ENCODE data around the gene EPN1. TPM values are rescaled to one million over a fixed set of nuclear protein-coding genes. Genes with fewer than 3 reads are reported as not detected.

Gene EPN1
- total and polyA plus RNA-seq, 5 donors: 175 to 232 (median 205) TPM

GRCh38 chr19:55640577-55641425, 34.2 kb upstream of the EPN1 start, which contains the start of gene ZNF580:
Gene ZNF580, plus strand, starts transcription at chr19:55641002. Its CDS starts 1,507 bp downstream, at chr19:55642509.
- Histone ChIP-seq H3K27me3 (ENCODE audit: control insufficient read depth, insufficient read depth) (no peaks in the 10 kb centered on the region), H3K4me3 (ENCODE audit: low read length) (peak within 1 kb of the TSS; percentile 85), H3K4me1 (ENCODE audit: control insufficient read depth, insufficient read depth, low read length) (peaks cover 14% of the 10 kb centered on the region), H3K27ac (ENCODE audit: low read length) (peak within 1 kb of the TSS; percentile 77), H3K9me3 (ENCODE audit: control insufficient read depth, low read length) (no peaks in the 10 kb centered on the region)
- DNase-seq (peak; percentile 80 to 90 (median 88)), ATAC-seq (peak; percentile 69 to 70)
- WGBS: under 1% methylated on average over 89 of the region's 89 CpGs
- intact Hi-C loops (cut with DNase I): no loop called here

- no peaks in the 10 kb centered on the region for H3K27me3 ChIP-seq (ENCODE audit: control insufficient read depth, insufficient read depth)
- intact Hi-C loops (cut with DNase I): no loop called here
- ATAC-seq (peak in 1 of 2 donors; percentile 0), DNase-seq (no peak)
- peak overlapping the region; percentile 85 for H3K4me3 ChIP-seq (ENCODE audit: low read length)
- H3K9me3 ChIP-seq (ENCODE audit: control insufficient read depth, low read length): no peaks in the 10 kb centered on the region
- peaks cover 8% of the 10 kb centered on the region for H3K4me1 ChIP-seq (ENCODE audit: control insufficient read depth, insufficient read depth, low read length)
- H3K27ac ChIP-seq (ENCODE audit: low read length): peak overlapping the region; percentile 77
- WGBS: 1% methylated on average over 25 of the region's 25 CpGs
Observed at GRCh38 chr19:55641426-55642152, 33.4 kb upstream of the EPN1 start.

- DNase-seq (peak in 2 of 3 donors; percentile 74 to 79), ATAC-seq (peak; percentile 9 to 11)
- Histone ChIP-seq H3K27me3 (ENCODE audit: control insufficient read depth, insufficient read depth) (no peaks in the 10 kb centered on the region), H3K27ac (ENCODE audit: low read length) (peak overlapping the region; percentile 40), H3K4me1 (ENCODE audit: control insufficient read depth, insufficient read depth, low read length) (peaks cover 6% of the 10 kb centered on the region), H3K9me3 (ENCODE audit: control insufficient read depth, low read length) (no peaks in the 10 kb centered on the region), H3K4me3 (ENCODE audit: low read length) (peak overlapping the region; percentile 85)
- intact Hi-C loops (cut with DNase I): no loop called here
- WGBS: under 1% methylated on average over 65 of the region's 65 CpGs
Observed at GRCh38 chr19:55642153-55643002, 32.6 kb upstream of the EPN1 start.

- no peaks in the 10 kb centered on the region for H3K9me3 ChIP-seq (ENCODE audit: control insufficient read depth, low read length)
- H3K27ac ChIP-seq (ENCODE audit: low read length): peak within 1 kb of the TSS; percentile 73
- DNase-seq (peak; percentile 74 to 89 (median 88)), ATAC-seq (peak; percentile 44 to 52)
- 2% methylated on average over 56 of the region's 56 CpGs for WGBS
- intact Hi-C loops (cut with DNase I): no loop called here
- H3K27me3 ChIP-seq (ENCODE audit: control insufficient read depth, insufficient read depth): no peaks in the 10 kb centered on the region
- peak within 1 kb of the TSS; percentile 85 for H3K4me3 ChIP-seq (ENCODE audit: low read length)
- H3K4me1 ChIP-seq (ENCODE audit: control insufficient read depth, insufficient read depth, low read length): peaks cover 6% of the 10 kb centered on the region
Observed at GRCh38 chr19:55643003-55643886, 31.8 kb upstream of the EPN1 start, which contains the start of gene ZNF581. Gene ZNF581, plus strand, starts transcription at chr19:55643649. Its CDS starts 923 bp downstream, at chr19:55644572.

GRCh38 chr19:55643887-55644176, 31.2 kb upstream of the EPN1 start:
- Histone ChIP-seq H3K27me3 (ENCODE audit: control insufficient read depth, insufficient read depth) (no peaks in the 10 kb centered on the region), H3K9me3 (ENCODE audit: control insufficient read depth, low read length) (no peaks in the 10 kb centered on the region), H3K4me1 (ENCODE audit: control insufficient read depth, insufficient read depth, low read length) (peaks cover 6% of the 10 kb centered on the region), H3K27ac (ENCODE audit: low read length) (peak overlapping the region; percentile 5), H3K4me3 (ENCODE audit: low read length) (peak overlapping the region; percentile 85)
- no peak for ATAC-seq
- intact Hi-C loops (cut with DNase I): no loop called here
- peak in 1 of 3 donors; percentile 71 for DNase-seq
- 0% methylated on average over 15 of the region's 15 CpGs for WGBS

- 46% methylated on average over 12 of the region's 12 CpGs for WGBS
- Histone ChIP-seq H3K27ac (ENCODE audit: low read length) (no peak overlapping the region), H3K4me1 (ENCODE audit: control insufficient read depth, insufficient read depth, low read length) (peaks cover 6% of the 10 kb centered on the region), H3K27me3 (ENCODE audit: control insufficient read depth, insufficient read depth) (no peaks in the 10 kb centered on the region), H3K4me3 (ENCODE audit: low read length) (peak overlapping the region; percentile 85), H3K9me3 (ENCODE audit: control insufficient read depth, low read length) (no peaks in the 10 kb centered on the region)
- ATAC-seq (no peak), DNase-seq (peak in 1 of 3 donors; percentile 61)
- intact Hi-C loops (cut with DNase I): no loop called here
Observed at GRCh38 chr19:55644191-55644833, 30.7 kb upstream of the EPN1 start.

- no peak overlapping the region for H3K27ac ChIP-seq (ENCODE audit: low read length)
- intact Hi-C loops (cut with DNase I): no loop called here
- no peaks in the 10 kb centered on the region for H3K27me3 ChIP-seq (ENCODE audit: control insufficient read depth, insufficient read depth)
- no peaks in the 10 kb centered on the region for H3K9me3 ChIP-seq (ENCODE audit: control insufficient read depth, low read length)
- no peak overlapping the region for H3K4me3 ChIP-seq (ENCODE audit: low read length)
- ATAC-seq (no peak), DNase-seq (no peak)
- 89% methylated on average over 28 of the region's 28 CpGs for WGBS
- H3K4me1 ChIP-seq (ENCODE audit: control insufficient read depth, insufficient read depth, low read length): peaks cover 3% of the 10 kb centered on the region
Observed at GRCh38 chr19:55644842-55645511, 30.0 kb upstream of the EPN1 start.

GRCh38 chr19:55645512-55645881, 29.5 kb upstream of the EPN1 start:
- H3K9me3 ChIP-seq (ENCODE audit: control insufficient read depth, low read length): no peaks in the 10 kb centered on the region
- DNase-seq: peak in 1 of 3 donors; percentile 7
- no peaks in the 10 kb centered on the region for H3K4me1 ChIP-seq (ENCODE audit: control insufficient read depth, insufficient read depth, low read length)
- H3K27ac ChIP-seq (ENCODE audit: low read length): no peak overlapping the region
- no peak overlapping the region for H3K4me3 ChIP-seq (ENCODE audit: low read length)
- no peak for ATAC-seq
- intact Hi-C loops (cut with DNase I): no loop called here
- 71% methylated on average over 5 of the region's 5 CpGs for WGBS
- H3K27me3 ChIP-seq (ENCODE audit: control insufficient read depth, insufficient read depth): no peaks in the 10 kb centered on the region

- no peak for ATAC-seq
- 41% methylated on average over 14 of the region's 14 CpGs for WGBS
- Histone ChIP-seq H3K4me3 (ENCODE audit: low read length) (peak overlapping the region; percentile 65), H3K27ac (ENCODE audit: low read length) (peak overlapping the region; percentile 39), H3K4me1 (ENCODE audit: control insufficient read depth, insufficient read depth, low read length) (no peaks in the 10 kb centered on the region), H3K27me3 (ENCODE audit: control insufficient read depth, insufficient read depth) (no peaks in the 10 kb centered on the region), H3K9me3 (ENCODE audit: control insufficient read depth, low read length) (no peaks in the 10 kb centered on the region)
- DNase-seq: no peak
- intact Hi-C loops (cut with DNase I): no loop called here
Observed at GRCh38 chr19:55646889-55647731, 27.9 kb upstream of the EPN1 start.
